Bronchial epithelial cell (primary cell): Measurements from ENCODE around the gene DGKB. TPM values are rescaled to one million over a fixed set of nuclear protein-coding genes. Genes with fewer than 3 reads are reported as not detected.

Experiments
- DNase-seq: peaks from one replicate; pipeline ENCODE4 v3.0.0-alpha.2; 2010; ENCODE audit warnings: low read depth
- FAIRE-seq: peaks from 2 replicates; lab custom pipeline; 2011; peaks lifted over from hg19 to GRCh38; lab: Jason Lieb, UNC
- H3K27me3 ChIP-seq: 2 replicates; pipeline ENCODE4 v1.5.1; 2011; ENCODE audit warnings: low read length; ENCODE audit not compliant: control insufficient read depth, insufficient read depth
- H3K36me3 ChIP-seq: 2 replicates; pipeline ENCODE4 v1.5.1; 2011; ENCODE audit warnings: low read length; ENCODE audit not compliant: control insufficient read depth, insufficient read depth
- H3K4me3 ChIP-seq: 2 replicates; pipeline ENCODE4 v1.5.1; 2011; ENCODE audit warnings: mild to moderate bottlenecking, low read depth, low read length, control low read depth
- CTCF ChIP-seq: IDR thresholded peaks from 2 replicates; pipeline ENCODE4 v1.5.1; 2011; ENCODE audit warnings: mild to moderate bottlenecking, moderate library complexity, low read length, control low read depth, inconsistent platforms; ENCODE audit not compliant: insufficient read depth, severe bottlenecking
- total RNA-seq: library from RNA; depleted of rRNA; stranded (reverse); fragments of >200 nt; gene quantifications from 2 replicates; pipeline ENCODE4 v1.2.1, GENCODE V29; 2014

Gene DGKB
- total RNA-seq, 1 donor from 2014 or later = not detected

GRCh38 chr7:14179781-14180180 is 722.8 kb downstream of the DGKB start:
- no peak for TF ChIP-seq CTCF
- DNase-seq (no peak), FAIRE-seq (no peak)
- Histone ChIP-seq H3K4me3 (no peak overlapping the region), H3K36me3 (no peaks in the 10 kb centered on the region), H3K27me3 (no peaks in the 10 kb centered on the region)

GRCh38 chr7:14177876-14178275 is 724.7 kb downstream of the DGKB start:
- TF ChIP-seq CTCF = no peak
- FAIRE-seq (no peak), DNase-seq (no peak)
- Histone ChIP-seq H3K27me3 (no peaks in the 10 kb centered on the region), H3K36me3 (no peaks in the 10 kb centered on the region), H3K4me3 (no peak overlapping the region)

DNA sequence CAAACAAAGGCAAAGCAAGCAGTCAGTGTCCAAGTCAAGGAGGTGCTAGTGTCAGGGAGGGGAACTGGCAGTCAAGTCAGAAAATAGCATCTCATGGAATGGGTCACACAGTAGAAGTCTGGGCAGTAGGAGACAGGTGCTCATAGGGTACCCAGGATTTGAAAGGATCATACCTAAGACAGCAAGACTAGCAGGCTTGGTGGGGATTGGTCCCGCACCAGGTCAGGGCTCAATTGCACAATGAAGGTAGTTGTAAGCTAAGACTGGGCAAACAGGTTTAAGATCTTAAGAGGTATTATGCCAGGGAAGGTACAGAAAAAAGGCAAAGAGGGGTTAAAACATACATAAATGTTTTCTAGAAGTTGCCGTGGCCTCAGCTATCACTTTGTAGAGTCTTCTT is 731.7 kb downstream of the DGKB start:
- no peak for TF ChIP-seq CTCF
- Histone ChIP-seq H3K4me3 (no peak overlapping the region), H3K36me3 (no peaks in the 10 kb centered on the region), H3K27me3 (no peaks in the 10 kb centered on the region)
- FAIRE-seq = no peak
- DNase-seq = peak; percentile 30

GRCh38 chr7:14158111-14158510 is 744.4 kb downstream of the DGKB start:
- TF ChIP-seq CTCF = no peak
- no peaks in the 10 kb centered on the region for H3K27me3 ChIP-seq
- H3K36me3 ChIP-seq = no peaks in the 10 kb centered on the region
- DNase-seq (no peak), FAIRE-seq (no peak)
- no peak overlapping the region for H3K4me3 ChIP-seq

- Histone ChIP-seq H3K27me3 (no peaks in the 10 kb centered on the region), H3K4me3 (no peak overlapping the region), H3K36me3 (no peaks in the 10 kb centered on the region)
- no peak for DNase-seq
- TF ChIP-seq CTCF = no peak
- FAIRE-seq = no peak
Observed at GRCh38 chr7:14156436-14156835, 746.1 kb downstream of the DGKB start.

DNA sequence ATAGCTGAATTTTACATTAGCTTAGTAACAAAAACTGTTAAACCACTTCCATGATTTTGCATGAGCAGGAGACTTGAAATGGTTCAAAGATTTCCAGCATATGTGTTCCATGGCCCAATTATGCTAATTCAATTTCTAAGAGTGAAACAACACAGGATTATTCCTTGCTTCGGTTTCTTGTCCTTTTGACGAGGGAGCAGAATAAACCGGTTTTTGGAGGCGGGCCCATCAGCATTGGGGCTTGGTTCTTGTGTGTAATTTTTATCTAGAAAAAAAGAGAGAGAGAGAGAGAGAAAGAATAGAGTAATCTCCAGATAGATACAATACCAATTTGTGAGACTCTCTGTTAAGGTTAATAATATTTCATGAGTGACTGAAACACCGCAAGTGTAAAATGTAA is 753.6 kb downstream of the DGKB start:
- TF ChIP-seq CTCF = no peak
- no peak for FAIRE-seq
- H3K4me3 ChIP-seq = no peak overlapping the region
- DNase-seq = no peak
- no peaks in the 10 kb centered on the region for H3K27me3 ChIP-seq
- H3K36me3 ChIP-seq = no peaks in the 10 kb centered on the region
